DND-41 (cell line): ENCODE measurements around the gene AKAP1.

ENCODE experiments used
- ATAC-seq: fragments of 200-7000 bp; cut with Tn5 transposase; 3 replicates; pipeline ENCODE4 v1.9.1; 2021; ENCODE audit warnings: low read depth; ENCODE audit not compliant: insufficient read depth
- DNase-seq: peaks from one replicate; pipeline ENCODE4 v3.0.0-alpha.2; 2020
- H2AFZ ChIP-seq: 2 replicates; pipeline ENCODE4 v1.6.0; 2012; ENCODE audit warnings: low read depth, low read length
- H3K27ac ChIP-seq: 2 replicates; pipeline ENCODE4 v1.5.1; 2012; ENCODE audit warnings: low read length, inconsistent platforms
- H3K27me3 ChIP-seq: fragments of 200-600 bp; sonication (generic); 2 replicates; pipeline ENCODE4 v1.6.0; 2012; ENCODE audit warnings: low read length, mild to moderate bottlenecking, inconsistent platforms; ENCODE audit not compliant: insufficient read depth, poor library complexity
- H3K36me3 ChIP-seq: 2 replicates; pipeline ENCODE4 v1.5.1; 2012; ENCODE audit warnings: low read length, inconsistent platforms; ENCODE audit not compliant: insufficient read depth
- H3K4me1 ChIP-seq: 2 replicates; pipeline ENCODE4 v1.5.1; 2012; ENCODE audit warnings: mild to moderate bottlenecking, low read length; ENCODE audit not compliant: insufficient read depth
- H3K4me2 ChIP-seq: 2 replicates; pipeline ENCODE4 v1.6.0; 2012; ENCODE audit warnings: mild to moderate bottlenecking, moderate library complexity, low read length, inconsistent platforms; ENCODE audit not compliant: insufficient read depth
- H3K4me3 ChIP-seq, 2 experiments: fragments of 200-600 bp in 1 of 2; shearing (Covaris generic) in 1 of 2; 2 replicates each; pipeline ENCODE4 v1.5.1; 2012 to 2016; ENCODE audit warnings: inconsistent platforms in 2 of 2, low read length in 2 of 2, mild to moderate bottlenecking in 2 of 2, low read depth in 1 of 2, moderate library complexity in 1 of 2
- H3K79me2 ChIP-seq: 2 replicates; pipeline ENCODE4 v1.6.0; 2012; ENCODE audit warnings: low read length, inconsistent platforms; ENCODE audit not compliant: insufficient read depth
- H3K9ac ChIP-seq: 2 replicates; pipeline ENCODE4 v1.6.0; 2012; ENCODE audit warnings: low read depth, mild to moderate bottlenecking, inconsistent platforms, low read length, moderate library complexity
- H3K9me3 ChIP-seq: 2 replicates; pipeline ENCODE4 v1.5.1; 2012; ENCODE audit warnings: low read length, moderate library complexity, mild to moderate bottlenecking, inconsistent platforms; ENCODE audit not compliant: insufficient read depth, severe bottlenecking
- H4K20me1 ChIP-seq: 2 replicates; pipeline ENCODE4 v1.6.0; 2012; ENCODE audit warnings: low read length; ENCODE audit not compliant: insufficient read depth
- EZH2 ChIP-seq: IDR thresholded peaks from 3 replicates; pipeline ENCODE4 v1.6.1; 2012; ENCODE audit warnings: borderline replicate concordance, low read depth, mild to moderate bottlenecking, moderate library complexity, low read length, inconsistent platforms; ENCODE audit not compliant: severe bottlenecking
- TF ChIP-seq, protein P1 (sequence below): IDR thresholded peaks from 2 replicates; pipeline ENCODE4 v1.5.1; 2012; ENCODE audit warnings: borderline replicate concordance, low read length, moderate library complexity, mild to moderate bottlenecking; ENCODE audit not compliant: poor library complexity, severe bottlenecking; ENCODE audit errors: extremely low read depth

AKAP1 gene

GRCh38 chr17:57168695-57169094, 83.6 kb downstream of the AKAP1 start:
- Histone ChIP-seq H3K4me3 (no peak overlapping the region), H3K36me3 (no peaks in the 10 kb centered on the region), H3K9me3 (no peaks in the 10 kb centered on the region), H3K79me2 (no peaks in the 10 kb centered on the region), H3K27me3 (no peaks in the 10 kb centered on the region), H3K27ac (no peak overlapping the region), H3K9ac (no peak overlapping the region), H4K20me1 (no peaks in the 10 kb centered on the region), H2AFZ (no peak overlapping the region), H3K4me1 (no peaks in the 10 kb centered on the region), H3K4me2 (no peak overlapping the region)
- DNase-seq = no peak
- no peak for ATAC-seq
- TF ChIP-seq EZH2 = no peak
- TF ChIP-seq, protein P1, sequence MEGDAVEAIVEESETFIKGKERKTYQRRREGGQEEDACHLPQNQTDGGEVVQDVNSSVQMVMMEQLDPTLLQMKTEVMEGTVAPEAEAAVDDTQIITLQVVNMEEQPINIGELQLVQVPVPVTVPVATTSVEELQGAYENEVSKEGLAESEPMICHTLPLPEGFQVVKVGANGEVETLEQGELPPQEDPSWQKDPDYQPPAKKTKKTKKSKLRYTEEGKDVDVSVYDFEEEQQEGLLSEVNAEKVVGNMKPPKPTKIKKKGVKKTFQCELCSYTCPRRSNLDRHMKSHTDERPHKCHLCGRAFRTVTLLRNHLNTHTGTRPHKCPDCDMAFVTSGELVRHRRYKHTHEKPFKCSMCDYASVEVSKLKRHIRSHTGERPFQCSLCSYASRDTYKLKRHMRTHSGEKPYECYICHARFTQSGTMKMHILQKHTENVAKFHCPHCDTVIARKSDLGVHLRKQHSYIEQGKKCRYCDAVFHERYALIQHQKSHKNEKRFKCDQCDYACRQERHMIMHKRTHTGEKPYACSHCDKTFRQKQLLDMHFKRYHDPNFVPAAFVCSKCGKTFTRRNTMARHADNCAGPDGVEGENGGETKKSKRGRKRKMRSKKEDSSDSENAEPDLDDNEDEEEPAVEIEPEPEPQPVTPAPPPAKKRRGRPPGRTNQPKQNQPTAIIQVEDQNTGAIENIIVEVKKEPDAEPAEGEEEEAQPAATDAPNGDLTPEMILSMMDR = no peak

DNA sequence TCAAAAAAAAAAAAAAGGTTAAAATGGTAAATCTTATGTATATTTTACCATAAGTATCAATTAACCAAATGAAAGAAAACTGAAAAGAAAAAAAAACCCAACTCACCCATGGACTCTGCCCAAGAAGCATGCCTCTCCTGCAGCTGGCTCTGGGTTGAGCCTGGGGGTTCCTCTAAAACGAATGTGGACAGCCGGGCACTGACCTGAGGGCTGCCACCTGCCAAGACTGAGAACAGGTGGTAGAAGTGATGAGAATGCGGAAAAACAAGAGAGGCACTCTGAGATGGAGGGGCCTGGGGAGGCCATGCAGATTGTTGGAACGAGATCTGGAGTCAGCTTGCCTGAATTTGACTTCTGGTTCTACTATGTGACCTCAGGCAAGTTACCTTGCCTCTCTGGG, 85.8 kb downstream of the AKAP1 start:
- Histone ChIP-seq H3K27ac (no peak overlapping the region), H3K36me3 (no peaks in the 10 kb centered on the region), H2AFZ (no peak overlapping the region), H3K27me3 (peaks cover 3% of the 10 kb centered on the region), H3K9ac (no peak overlapping the region), H3K9me3 (no peaks in the 10 kb centered on the region), H4K20me1 (no peaks in the 10 kb centered on the region), H3K4me2 (no peak overlapping the region), H3K4me1 (no peaks in the 10 kb centered on the region), H3K4me3 (no peak overlapping the region), H3K79me2 (no peaks in the 10 kb centered on the region)
- ATAC-seq = no peak
- DNase-seq = no peak
- TF ChIP-seq, protein P1 = no peak
- no peak for TF ChIP-seq EZH2
